ENCODE results near the gene HTR2C. TPM values are rescaled to one million over a fixed set of nuclear protein-coding genes. Genes with fewer than 3 reads are reported as not detected.
"Not testable (repeated sequence)": the region's sequence is repeated elsewhere in the genome, so short reads cannot be mapped to it uniquely, and the experiment has no call there.

The HTR2C gene
- total and polyA plus RNA-seq, 10 donors = not detected

GRCh38 chrX:114599305-114599704, 15.4 kb downstream of the HTR2C start:
- H3K4me1 ChIP-seq = no peaks in the 10 kb centered on the region
- H3K4me3 ChIP-seq = no peak overlapping the region
- H3K9me3 ChIP-seq = no peaks in the 10 kb centered on the region
- intact Hi-C loops (cut with DNase I; ENCODE audit: low total_unique reads) = no loop called here
- no peaks in the 10 kb centered on the region for H3K36me3 ChIP-seq
- 49 to 69% (median 64%) methylated on average over 1 of the region's 1 CpG for WGBS, 5 donors
- H3K27me3 ChIP-seq (replicated peaks in 1 of 7) = no peaks in the 10 kb centered on the region
- no peak for DNase-seq
- TF ChIP-seq POLR2A (IDR thresholded peaks at IDR 0.05) (no peak), POLR2AphosphoS5 (IDR thresholded peaks at IDR 0.05) (no peak), CTCF (IDR thresholded peaks at IDR 0.05 in 8 of 11, conservative IDR thresholded peaks at IDR 0.05 in 3 of 11) (no peak)
- H3K27ac ChIP-seq = no peak overlapping the region

DNA sequence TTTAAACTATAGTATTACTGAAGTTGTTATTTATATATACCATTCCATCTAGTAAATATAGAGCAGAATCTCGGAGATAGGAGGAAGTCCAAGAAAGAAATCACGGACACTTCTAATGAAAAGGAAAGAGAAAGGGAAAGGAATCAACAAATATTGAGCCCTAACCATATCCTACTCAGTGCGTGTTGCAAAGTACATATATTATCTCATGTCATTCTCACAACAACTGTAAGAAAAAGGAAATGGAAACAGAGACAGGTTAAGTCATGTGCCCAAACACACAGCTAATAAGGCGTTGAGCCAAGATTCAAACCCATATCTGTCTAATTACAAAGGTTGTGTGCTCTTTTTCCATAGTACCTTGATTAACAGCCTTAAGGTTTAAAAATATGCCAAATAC, 16.0 kb downstream of the HTR2C start:
- Histone ChIP-seq H3K27me3 (replicated peaks in 1 of 7) (no peaks in the 10 kb centered on the region), H3K36me3 (no peaks in the 10 kb centered on the region), H3K4me1 (no peaks in the 10 kb centered on the region), H3K4me3 (no peak overlapping the region), H3K27ac (no peak overlapping the region), H3K9me3 (no peaks in the 10 kb centered on the region)
- no peak for TF ChIP-seq POLR2AphosphoS5 (IDR thresholded peaks at IDR 0.05)
- no peak for DNase-seq
- intact Hi-C loops (cut with DNase I; ENCODE audit: low total_unique reads) = no loop called here
- 18 to 50% (median 33%) methylated on average over 4 of the region's 4 CpGs for WGBS, 5 donors

DNA sequence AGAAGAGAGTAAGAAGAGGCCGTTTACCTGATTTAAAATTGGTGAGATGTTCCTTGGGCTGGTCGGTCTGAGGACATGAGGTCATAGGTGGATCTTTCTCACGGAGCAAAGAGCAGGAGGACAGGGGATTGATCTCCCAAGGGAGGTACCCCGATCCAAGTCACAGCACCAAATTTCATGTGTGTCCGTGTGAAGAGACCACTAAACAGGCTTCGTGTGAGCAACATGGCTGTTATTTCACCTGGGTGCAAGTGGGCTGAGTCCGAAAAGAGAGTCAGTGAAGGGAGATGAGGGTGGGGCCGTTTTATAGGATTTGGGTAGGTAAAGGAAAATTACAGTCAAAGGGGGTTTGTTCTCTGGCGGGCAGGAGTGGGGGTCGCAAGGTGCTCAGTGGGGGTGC, 22.7 kb downstream of the HTR2C start:
- intact Hi-C loops (cut with DNase I; ENCODE audit: low total_unique reads); DNase-seq; H3K4me1 ChIP-seq; H3K27ac ChIP-seq; H3K4me3 ChIP-seq; H3K36me3 ChIP-seq; H3K9me3 ChIP-seq; H3K27me3 ChIP-seq (replicated peaks in 1 of 7): not testable (repeated sequence)
- 81 to 91% (median 87%) methylated on average over 7 to 10 of the region's 10 CpGs for WGBS, 5 donors

- intact Hi-C loops (cut with DNase I; ENCODE audit: low total_unique reads) = no loop called here
- DNase-seq = no peak
Observed at GRCh38 chrX:114611018-114611619, 27.2 kb downstream of the HTR2C start.

GRCh38 chrX:114615765-114616164, 31.9 kb downstream of the HTR2C start:
- Histone ChIP-seq H3K9me3 (no peaks in the 10 kb centered on the region), H3K36me3 (no peaks in the 10 kb centered on the region), H3K4me3 (no peak overlapping the region), H3K4me1 (no peaks in the 10 kb centered on the region), H3K27me3 (replicated peaks in 1 of 7) (no peaks in the 10 kb centered on the region), H3K27ac (no peak overlapping the region)
- no peak for DNase-seq
- TF ChIP-seq POLR2AphosphoS5 (IDR thresholded peaks at IDR 0.05) (no peak), CTCF (IDR thresholded peaks at IDR 0.05 in 8 of 11, conservative IDR thresholded peaks at IDR 0.05 in 3 of 11) (no peak), POLR2A (IDR thresholded peaks at IDR 0.05) (no peak)
- intact Hi-C loops (cut with DNase I; ENCODE audit: low total_unique reads) = no loop called here

More at GRCh38 chrX:114611018-114611619, 27.2 kb downstream of the HTR2C start:
- TF ChIP-seq POLR2AphosphoS5 (IDR thresholded peaks at IDR 0.05) (no peak), CTCF (IDR thresholded peaks at IDR 0.05 in 8 of 11, conservative IDR thresholded peaks at IDR 0.05 in 3 of 11) (peak in 10 of 11 experiments; percentile 39 to 78 (median 60)), POLR2A (IDR thresholded peaks at IDR 0.05) (no peak)
- WGBS, 5 donors = 49 to 62% (median 52%) methylated on average over 11 of the region's 11 CpGs
- Histone ChIP-seq H3K27me3 (replicated peaks in 1 of 7) (peaks cover 0 to 5% (median 0%) of the 10 kb centered on the region in 7 donors), H3K4me1 (no peaks in the 10 kb centered on the region), H3K36me3 (no peaks in the 10 kb centered on the region), H3K27ac (no peak overlapping the region), H3K9me3 (no peaks in the 10 kb centered on the region), H3K4me3 (no peak overlapping the region)

Data from spleen (tissue), 11 donors.